Mesenchymal stem cell (in vitro differentiated cells and primary cell): Measurements from ENCODE around the gene NUDT16.
A peak's percentile ranks its signal among the peaks of the same experiment; 100 is the strongest.
"Not testable (repeated sequence)": the region's sequence is repeated elsewhere in the genome, so short reads cannot be mapped to it uniquely, and the experiment has no call there.

Source experiments
- DNase-seq: peaks from one replicate; pipeline ENCODE4 v3.0.0-alpha.2; 2013
- H2AFZ ChIP-seq: one replicate; pipeline ENCODE4 v1.6.1; 2013; ENCODE audit warnings: low read depth, mild to moderate bottlenecking, control low read depth, inconsistent platforms, low read length, moderate library complexity
- H2AK5ac ChIP-seq: 2 replicates; pipeline ENCODE4 v1.6.1; 2013; ENCODE audit warnings: low read length, moderate library complexity, mild to moderate bottlenecking, inconsistent platforms; ENCODE audit not compliant: severe bottlenecking
- H2BK120ac ChIP-seq: one replicate; pipeline ENCODE4 v1.6.1; 2013; ENCODE audit warnings: low read depth, mild to moderate bottlenecking, inconsistent platforms, low read length, moderate library complexity
- H2BK12ac ChIP-seq, 2 experiments: one replicate each; pipeline ENCODE4 v1.6.1; 2013; ENCODE audit warnings: inconsistent platforms in 2 of 2, low read length in 2 of 2, mild to moderate bottlenecking in 2 of 2, moderate library complexity in 2 of 2, control low read depth in 1 of 2
- H2BK15ac ChIP-seq: one replicate; pipeline ENCODE4 v1.6.1; 2013; ENCODE audit warnings: mild to moderate bottlenecking, low read depth, inconsistent platforms; ENCODE audit not compliant: poor library complexity, severe bottlenecking
- H2BK5ac ChIP-seq: 2 replicates; pipeline ENCODE4 v1.6.1; 2013; ENCODE audit warnings: low read depth, mild to moderate bottlenecking, low read length, control low read depth, inconsistent platforms; ENCODE audit not compliant: poor library complexity, severe bottlenecking
- H3K14ac ChIP-seq, 2 experiments: one replicate each; pipeline ENCODE4 v1.6.1; 2013; ENCODE audit warnings: inconsistent platforms in 2 of 2, low read length in 2 of 2, control low read depth in 1 of 2, mild to moderate bottlenecking in 1 of 2, moderate library complexity in 1 of 2
- H3K18ac ChIP-seq, 2 experiments: one replicate each; pipeline ENCODE4 v1.6.1; 2013; ENCODE audit warnings: inconsistent platforms in 2 of 2, low read length in 2 of 2, control low read depth in 1 of 2, low read depth in 1 of 2, mild to moderate bottlenecking in 1 of 2
- H3K23ac ChIP-seq, 2 experiments: one replicate each; pipeline ENCODE4 v1.6.1; 2013; ENCODE audit warnings: inconsistent platforms in 2 of 2, low read length in 2 of 2, mild to moderate bottlenecking in 2 of 2, moderate library complexity in 2 of 2, control low read depth in 1 of 2
- H3K27ac ChIP-seq: 2 replicates; pipeline ENCODE4 v1.5.1; 2013; ENCODE audit warnings: mild to moderate bottlenecking, moderate library complexity, low read length, control low read depth, inconsistent platforms; ENCODE audit not compliant: poor library complexity, severe bottlenecking
- H3K27me3 ChIP-seq, 2 experiments: 2 replicates each; pipeline versions ENCODE4 v1.6.1 to v1.7.0; 2013; ENCODE audit warnings: low read length in 2 of 2, mild to moderate bottlenecking in 2 of 2, moderate library complexity in 2 of 2, control low read depth in 1 of 2, inconsistent platforms in 1 of 2; ENCODE audit not compliant: control insufficient read depth in 1 of 2, insufficient read depth in 1 of 2
- H3K36me3 ChIP-seq, 2 experiments: 2 replicates each; pipeline versions ENCODE4 v1.6.1 to v1.7.0; 2013; ENCODE audit warnings: low read length in 2 of 2, control low read depth in 1 of 2, inconsistent platforms in 1 of 2, low read depth in 1 of 2, mild to moderate bottlenecking in 1 of 2; ENCODE audit not compliant: insufficient read depth in 2 of 2, control insufficient read depth in 1 of 2
- H3K4ac ChIP-seq, 2 experiments: one replicate each; pipeline ENCODE4 v1.6.1; 2013; ENCODE audit warnings: inconsistent platforms in 2 of 2, low read length in 2 of 2, mild to moderate bottlenecking in 2 of 2, moderate library complexity in 2 of 2, control low read depth in 1 of 2, low read depth in 1 of 2
- H3K4me1 ChIP-seq: 2 replicates; pipeline ENCODE4 v1.6.1; 2013; ENCODE audit warnings: low read depth, low read length, control low read depth; ENCODE audit not compliant: control insufficient read depth, insufficient read depth
- H3K4me2 ChIP-seq: 2 replicates; pipeline ENCODE4 v1.6.1; 2013; ENCODE audit warnings: low read length, mild to moderate bottlenecking, inconsistent platforms; ENCODE audit not compliant: poor library complexity, severe bottlenecking
- H3K4me3 ChIP-seq, 2 experiments: 2 replicates each; pipeline versions ENCODE4 v1.5.1 to v1.7.0; 2013; ENCODE audit warnings: low read length in 2 of 2, mild to moderate bottlenecking in 2 of 2, control low read depth in 1 of 2, low read depth in 1 of 2; ENCODE audit not compliant: insufficient read depth in 1 of 2
- H3K79me1 ChIP-seq: replicated peaks from 2 replicates; pipeline ENCODE4 v1.6.1; 2013; ENCODE audit warnings: mild to moderate bottlenecking, control low read depth, low read length, inconsistent platforms; ENCODE audit not compliant: poor library complexity, severe bottlenecking
- H3K9ac ChIP-seq: 2 replicates; pipeline ENCODE4 v1.7.0; 2013; ENCODE audit warnings: mild to moderate bottlenecking, low read length, moderate library complexity
- H3K9me3 ChIP-seq: 2 replicates; pipeline ENCODE4 v1.7.0; 2013; ENCODE audit warnings: mild to moderate bottlenecking, low read length; ENCODE audit not compliant: control insufficient read depth
- H4K8ac ChIP-seq: one replicate; pipeline ENCODE4 v1.6.1; 2013; ENCODE audit warnings: inconsistent platforms, mild to moderate bottlenecking, low read length, moderate library complexity
- H4K91ac ChIP-seq: one replicate; pipeline ENCODE4 v1.6.1; 2013; ENCODE audit warnings: mild to moderate bottlenecking, low read length, inconsistent platforms
- WGBS: methylation state at CpG from one replicate; pipeline ENCODE4 v1.1.7; 2013; ENCODE audit warnings: mixed read lengths; 5-methylcytosine and 5-hydroxymethylcytosine counted together

The NUDT16 gene

GRCh38 chr3:131361066-131361463, 20.5 kb upstream of the NUDT16 start:
- not testable (repeated sequence) for H2BK120ac ChIP-seq, H3K27ac ChIP-seq, H3K27me3 ChIP-seq, H3K4me2 ChIP-seq, H2AFZ ChIP-seq, H3K9ac ChIP-seq, H3K79me1 ChIP-seq, DNase-seq, H3K9me3 ChIP-seq, H2BK12ac ChIP-seq, H2BK15ac ChIP-seq, H3K4me1 ChIP-seq, H3K18ac ChIP-seq, H3K23ac ChIP-seq, H2BK5ac ChIP-seq, H4K8ac ChIP-seq, H4K91ac ChIP-seq, H3K4ac ChIP-seq, H3K14ac ChIP-seq, H2AK5ac ChIP-seq, H3K36me3 ChIP-seq
- H3K4me3 ChIP-seq, result peak overlapping the region in 1 of 2 experiments; percentile 77
- WGBS, result 67% methylated on average over 7 of the region's 7 CpGs

GRCh38 chr3:131361464-131362421, 19.8 kb upstream of the NUDT16 start:
- H2AK5ac ChIP-seq, result no peak overlapping the region
- peak overlapping the region; percentile 34 to 77 for H3K4me3 ChIP-seq
- peak overlapping the region in 1 of 2 experiments; percentile 36 for H3K14ac ChIP-seq
- peak overlapping the region; percentile 19 to 31 for H3K18ac ChIP-seq
- H2BK5ac ChIP-seq, result no peak overlapping the region
- no peaks in the 10 kb centered on the region for H3K9me3 ChIP-seq
- no peaks in the 10 kb centered on the region for H3K27me3 ChIP-seq
- no peak overlapping the region for H4K91ac ChIP-seq
- H2BK15ac ChIP-seq, result no peak overlapping the region
- peak overlapping the region; percentile 43 for H2AFZ ChIP-seq
- H4K8ac ChIP-seq, result peak overlapping the region; percentile 87
- no peak overlapping the region for H3K23ac ChIP-seq
- no peak overlapping the region for H3K4ac ChIP-seq
- H2BK12ac ChIP-seq, result no peak overlapping the region
- H3K27ac ChIP-seq, result no peak overlapping the region
- no peak overlapping the region for H2BK120ac ChIP-seq
- H3K9ac ChIP-seq, result peak overlapping the region; percentile 75
- H3K36me3 ChIP-seq, result no peaks in the 10 kb centered on the region
- no peaks in the 10 kb centered on the region for H3K79me1 ChIP-seq
- 16% methylated on average over 62 of the region's 64 CpGs for WGBS
- peak overlapping the region; percentile 40 for H3K4me2 ChIP-seq
- peaks cover 6% of the 10 kb centered on the region for H3K4me1 ChIP-seq
- DNase-seq, result peak; percentile 37

- H3K9me3 ChIP-seq, result no peaks in the 10 kb centered on the region
- WGBS, result 90% methylated on average over 3 of the region's 3 CpGs
- H3K14ac ChIP-seq, result no peak overlapping the region
- no peak overlapping the region for H2BK5ac ChIP-seq
- no peak overlapping the region for H3K4ac ChIP-seq
- H3K23ac ChIP-seq, result no peak overlapping the region
- H2BK15ac ChIP-seq, result no peak overlapping the region
- no peaks in the 10 kb centered on the region for H3K79me1 ChIP-seq
- no peak overlapping the region for H2BK12ac ChIP-seq
- H4K91ac ChIP-seq, result no peak overlapping the region
- no peak overlapping the region for H2BK120ac ChIP-seq
- no peak overlapping the region for H3K9ac ChIP-seq
- no peak overlapping the region for H3K27ac ChIP-seq
- H4K8ac ChIP-seq, result no peak overlapping the region
- DNase-seq, result no peak
- H3K27me3 ChIP-seq, result no peaks in the 10 kb centered on the region
- H3K18ac ChIP-seq, result no peak overlapping the region
- peaks cover 6% of the 10 kb centered on the region for H3K4me1 ChIP-seq
- no peak overlapping the region for H3K4me2 ChIP-seq
- no peaks in the 10 kb centered on the region for H3K36me3 ChIP-seq
- H3K4me3 ChIP-seq, result no peak overlapping the region
- H2AFZ ChIP-seq, result no peak overlapping the region
- no peak overlapping the region for H2AK5ac ChIP-seq
These were observed 18.3 kb upstream of the NUDT16 start for GRCh38 chr3:131363275-131363674.

- Histone ChIP-seq H3K9me3 (no peaks in the 10 kb centered on the region), H2BK12ac (no peak overlapping the region), H3K27me3 (no peaks in the 10 kb centered on the region), H2BK5ac (no peak overlapping the region), H4K91ac (no peak overlapping the region), H2AFZ (no peak overlapping the region), H3K27ac (no peak overlapping the region), H3K4me3 (no peak overlapping the region), H3K14ac (no peak overlapping the region), H3K23ac (no peak overlapping the region), H2BK15ac (no peak overlapping the region), H2BK120ac (no peak overlapping the region), H4K8ac (peak overlapping the region; percentile 24), H3K79me1 (peaks cover 3% of the 10 kb centered on the region), H2AK5ac (no peak overlapping the region), H3K4ac (no peak overlapping the region), H3K36me3 (peaks cover 14 to 46% of the 10 kb centered on the region in 2 experiments), H3K4me1 (no peaks in the 10 kb centered on the region), H3K9ac (no peak overlapping the region), H3K4me2 (no peak overlapping the region), H3K18ac (no peak overlapping the region)
- WGBS, result 92% methylated on average over 10 of the region's 10 CpGs
- no peak for DNase-seq
These were observed 10.5 kb upstream of the NUDT16 start for GRCh38 chr3:131370935-131371687.
